GM19397 (cell line): Measurements from ENCODE around the gene CDK16.
"Not testable (repeated sequence)": the region's sequence is repeated elsewhere in the genome, so short reads cannot be mapped to it uniquely, and the experiment has no call there.

Experiments used
- ATAC-seq: cut with Tn5 transposase; IDR thresholded peaks from one replicate; pipeline ENCODE4 v1.9.1; 2021; ENCODE audit warnings: mild to moderate bottlenecking, moderate library complexity; ENCODE audit not compliant: unreplicated experiment

Gene CDK16

GRCh38 chrX:47247206-47247998 is 28.9 kb downstream of the CDK16 start:
- ATAC-seq = no peak

- ATAC-seq = no peak
Measured at GRCh38 chrX:47247999-47248320, 29.5 kb downstream of the CDK16 start.

- no peak for ATAC-seq
Measured at GRCh38 chrX:47248576-47248975, 30.1 kb downstream of the CDK16 start.

- ATAC-seq = no peak
Measured at GRCh38 chrX:47250017-47250347, 31.5 kb downstream of the CDK16 start.

- not testable (repeated sequence) for ATAC-seq
Measured at GRCh38 chrX:47257620-47258019, 39.1 kb downstream of the CDK16 start.

GRCh38 chrX:47264483-47265173 is 46.1 kb downstream of the CDK16 start:
- ATAC-seq = no peak

- ATAC-seq = no peak
Measured at GRCh38 chrX:47266643-47267042, 48.2 kb downstream of the CDK16 start.

- ATAC-seq = no peak
Measured at GRCh38 chrX:47272013-47272408, 53.5 kb downstream of the CDK16 start.

- ATAC-seq = no peak
Measured at GRCh38 chrX:47273011-47273730, 54.7 kb downstream of the CDK16 start.

GRCh38 chrX:47278691-47279090 is 60.2 kb downstream of the CDK16 start:
- no peak for ATAC-seq
